HCT116 (cell line): ENCODE measurements around the gene TSPAN14. TPM values are rescaled to one million over a fixed set of nuclear protein-coding genes. Genes with fewer than 3 reads are reported as not detected.

ENCODE experiments used
- ATAC-seq: fragments of 200-7000 bp; cut with Tn5 transposase; 2 replicates; pipeline ENCODE4 v1.9.1; 2020; ENCODE audit warnings: mild to moderate bottlenecking, moderate library complexity
- BruUV-seq: library from RNA; stranded (reverse); fragments of 400-500 nt; replicated peaks from 2 replicates; lab custom pipeline; 2021; lab: Mats Ljungman, UMichigan
- CTCF ChIA-PET: fragments of 300-600 bp; sonication (Branson Sonifier 250); formaldehyde crosslinking; loops from one replicate; lab custom pipeline; 2021; ENCODE audit warnings: antibody characterized with exemption; lab: Charles Lee
- POLR2A ChIA-PET: fragments of 300-600, 350-600 bp; sonication (Branson Sonifier 250); formaldehyde crosslinking; loops from one replicate; lab custom pipeline; 2021; ENCODE audit warnings: antibody characterized with exemption; lab: Charles Lee
- RAD21 ChIA-PET, 2 experiments: fragments of 300-600 bp; sonication (Branson Sonifier 250); formaldehyde crosslinking; loops; one replicate each; lab custom pipeline; 2023; ENCODE audit warnings: low total read pairs in 2 of 2; ENCODE audit not compliant: uncharacterized antibody in 2 of 2, unreplicated experiment in 2 of 2, low non-redundant PET in 1 of 2; lab: Charles Lee
- DNase-seq: peaks from one replicate; pipeline ENCODE4 v3.0.0-alpha.2; 2010; ENCODE audit warnings: low read depth, low spot score
- H2AFZ ChIP-seq: fragments of 200-600 bp; shearing (Covaris generic), sonication (generic); 2 replicates; pipeline ENCODE4 v1.6.1; 2017; ENCODE audit warnings: low read depth, mixed run types, mixed read lengths, antibody characterized with exemption, low read length; ENCODE audit not compliant: poor library complexity, severe bottlenecking
- H3K27ac ChIP-seq: 2 replicates; pipeline ENCODE4 v1.5.1; 2012; ENCODE audit warnings: low read depth, low read length
- H3K27me3 ChIP-seq: fragments of 200-600 bp; sonication (generic); 2 replicates; pipeline ENCODE4 v1.6.1; 2016; ENCODE audit warnings: mixed run types, low read length, mixed read lengths; ENCODE audit not compliant: insufficient read depth
- H3K36me3 ChIP-seq, 2 experiments: fragments of 200-500 bp in 1 of 2; fragments of 200-600 bp in 1 of 2; sonication (Bioruptor generic) in 1 of 2; sonication (generic) in 1 of 2; 2 replicates each; pipeline versions ENCODE4 v1.5.1 to v1.6.1; 2014 to 2016; ENCODE audit warnings: low read length in 2 of 2, inconsistent platforms in 1 of 2, mixed read lengths in 1 of 2, mixed run types in 1 of 2; ENCODE audit not compliant: insufficient read depth in 2 of 2, control insufficient read depth in 1 of 2
- H3K4me1 ChIP-seq, 2 experiments: fragments of 200-600 bp in 1 of 2; sonication (generic) in 1 of 2; 2 replicates each; pipeline versions ENCODE4 v1.5.1 to v1.6.1; 2012 to 2017; ENCODE audit warnings: low read length in 2 of 2, inconsistent platforms in 1 of 2, mild to moderate bottlenecking in 1 of 2, mixed read lengths in 1 of 2, mixed run types in 1 of 2, moderate library complexity in 1 of 2; ENCODE audit not compliant: insufficient read depth in 2 of 2, control insufficient read depth in 1 of 2
- H3K4me2 ChIP-seq: fragments of 200-600 bp; sonication (generic); 2 replicates; pipeline ENCODE4 v1.6.1; 2017; ENCODE audit warnings: mixed run types, low read length, mixed read lengths
- H3K4me3 ChIP-seq, 2 experiments: fragments of 200-600 bp in 1 of 2; sonication (generic) in 1 of 2; replicated peaks in 1 of 2; 2 replicates each; pipeline ENCODE4 v1.5.1; 2011 to 2016; ENCODE audit warnings: low read length in 2 of 2, control low read depth in 1 of 2, low read depth in 1 of 2, mild to moderate bottlenecking in 1 of 2, mixed read lengths in 1 of 2, mixed run types in 1 of 2
- H3K79me2 ChIP-seq: fragments of 200-600 bp; sonication (generic); 2 replicates; pipeline ENCODE4 v1.6.1; 2017; ENCODE audit warnings: mild to moderate bottlenecking, mixed run types, low read length, moderate library complexity, mixed read lengths; ENCODE audit not compliant: insufficient read depth
- H3K9ac ChIP-seq: fragments of 200-600 bp; sonication (generic); 2 replicates; pipeline ENCODE4 v1.6.1; 2016; ENCODE audit warnings: low read length, mixed read lengths
- H3K9me2 ChIP-seq: fragments of 200-600 bp; sonication (generic), shearing (Covaris generic); 2 replicates; pipeline ENCODE4 v1.6.1; 2017; ENCODE audit warnings: mixed run types, mild to moderate bottlenecking, moderate library complexity; ENCODE audit not compliant: insufficient read depth
- H3K9me3 ChIP-seq, 2 experiments: fragments of 200-500 bp in 1 of 2; fragments of 200-600 bp in 1 of 2; sonication (Bioruptor generic) in 1 of 2; sonication (generic) in 1 of 2; 2 replicates each; pipeline ENCODE4 v1.6.1; 2014 to 2017; ENCODE audit warnings: low read length in 2 of 2, mixed read lengths in 2 of 2, inconsistent platforms in 1 of 2, low read depth in 1 of 2, mild to moderate bottlenecking in 1 of 2, mixed run types in 1 of 2, moderate library complexity in 1 of 2; ENCODE audit not compliant: control insufficient read depth in 1 of 2, insufficient read depth in 1 of 2
- H4K20me1 ChIP-seq: fragments of 200-600 bp; sonication (generic), shearing (Covaris generic); 2 replicates; pipeline ENCODE4 v1.6.1; 2017; ENCODE audit warnings: mixed run types, mild to moderate bottlenecking, moderate library complexity; ENCODE audit not compliant: insufficient read depth
- EGR1 ChIP-seq: IDR thresholded peaks from 2 replicates; pipeline ENCODE4 v1.6.1; 2012; ENCODE audit warnings: low read depth
- ELF1 ChIP-seq: IDR thresholded peaks from 2 replicates; pipeline ENCODE4 v1.6.1; 2012; ENCODE audit warnings: low read depth, borderline replicate concordance
- EZH2phosphoT487 ChIP-seq: fragments of 200-600 bp; IDR thresholded peaks from 2 replicates; pipeline ENCODE4 v1.6.1; 2018; ENCODE audit warnings: antibody characterized with exemption, borderline replicate concordance
- FOSL1 ChIP-seq: IDR thresholded peaks from 2 replicates; pipeline ENCODE4 v1.6.1; 2012; ENCODE audit warnings: low read depth
- RAD21 ChIP-seq: IDR thresholded peaks from 2 replicates; pipeline ENCODE4 v1.6.1; 2012; ENCODE audit warnings: low read depth, mild to moderate bottlenecking
- YY1 ChIP-seq: IDR thresholded peaks from 2 replicates; pipeline ENCODE4 v1.6.1; 2011; ENCODE audit warnings: low read length, low read depth, moderate library complexity, mild to moderate bottlenecking; ENCODE audit not compliant: insufficient replicate concordance; ENCODE audit errors: extremely low read depth
- ZFX ChIP-seq: fragments of 450-650 bp; IDR thresholded peaks from 2 replicates; pipeline ENCODE4 v1.6.1; 2017
- intact Hi-C: fragments of 100-400 bp; cut with micrococcal nuclease; formaldehyde crosslinking; loops from 2 replicates; pipeline ENCODE4 v1.10.0; 2022
- total RNA-seq: library from RNA; stranded (reverse); gene quantifications from one replicate; pipeline ENCODE4 v1.2.1, GENCODE V29; 2021; ENCODE audit not compliant: unreplicated experiment
- TF ChIP-seq, protein P1 (sequence below), 3 experiments: fragments of 200-600 bp in 1 of 3; sonication (generic) in 1 of 3; IDR thresholded peaks in 2 of 3; conservative IDR thresholded peaks in 1 of 3; 2 replicates each; pipeline ENCODE4 v1.5.1; 2012 to 2017; ENCODE audit warnings: low read depth in 2 of 3, low read length in 2 of 3, antibody characterized with exemption in 1 of 3, borderline replicate concordance in 1 of 3, control low read depth in 1 of 3, mild to moderate bottlenecking in 1 of 3, mixed read lengths in 1 of 3, mixed run types in 1 of 3, moderate library complexity in 1 of 3; ENCODE audit not compliant: insufficient read depth in 1 of 3
- TF ChIP-seq, protein P2 (sequence below): IDR thresholded peaks from 2 replicates; pipeline ENCODE4 v1.6.1; 2012; ENCODE audit warnings: low read depth
- TF ChIP-seq, protein P3 (sequence below): IDR thresholded peaks from 2 replicates; pipeline ENCODE4 v1.6.1; 2011; ENCODE audit warnings: mild to moderate bottlenecking, low read length, moderate library complexity; ENCODE audit not compliant: insufficient replicate concordance; ENCODE audit errors: extremely low read depth

The TSPAN14 gene
- total RNA-seq, 1 experiment from 2014 or later, result 86.8 TPM

DNA sequence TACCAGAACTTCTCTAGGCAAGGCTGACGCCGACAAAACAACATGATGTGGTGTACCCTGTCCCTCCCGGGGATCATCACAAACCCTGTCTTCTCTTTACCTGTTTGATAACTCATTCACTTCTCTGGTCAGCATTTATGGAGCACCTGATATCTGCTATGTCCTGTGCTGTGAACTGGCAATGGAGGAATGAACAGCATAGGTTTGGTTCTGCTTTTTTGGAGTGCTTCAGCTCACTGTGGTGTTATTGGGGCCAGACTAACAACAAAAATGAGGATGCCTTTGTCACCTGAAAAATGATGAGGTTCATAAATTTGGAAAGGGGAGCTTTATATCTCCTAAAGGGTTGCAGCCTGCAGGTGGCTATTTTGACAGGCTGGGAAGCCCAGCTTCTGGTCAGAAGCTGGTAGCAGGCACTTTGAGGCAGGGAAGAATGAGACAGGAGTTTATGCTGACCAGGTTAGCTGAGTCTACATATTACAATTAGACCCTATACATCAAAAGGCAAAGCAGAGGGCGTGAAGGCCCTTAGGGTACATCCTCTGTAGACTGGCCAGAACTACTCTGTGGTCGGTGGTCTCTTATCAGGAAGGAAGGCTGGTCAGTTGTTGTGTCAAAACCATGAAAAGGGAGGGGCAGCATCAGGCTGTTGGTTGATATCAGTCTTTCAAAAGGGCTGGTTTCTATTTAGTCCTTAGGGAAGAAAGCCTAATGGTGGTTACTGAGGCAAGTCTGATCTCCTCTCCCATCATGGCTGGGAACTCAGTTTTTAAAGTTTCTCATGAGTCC lies 125.9 kb downstream of the TSPAN14 start:
- Histone ChIP-seq H3K9me2 (no peaks in the 10 kb centered on the region), H3K4me3 (no peak overlapping the region), H3K4me2 (no peak overlapping the region), H3K9me3 (no peaks in the 10 kb centered on the region), H3K4me1 (no peaks in the 10 kb centered on the region), H3K36me3 (no peaks in the 10 kb centered on the region), H4K20me1 (no peaks in the 10 kb centered on the region), H3K27ac (no peak overlapping the region), H2AFZ (no peak overlapping the region), H3K27me3 (peaks cover 8% of the 10 kb centered on the region; the same call in 1 of the 2 replicates), H3K9ac (no peak overlapping the region), H3K79me2 (no peaks in the 10 kb centered on the region)
- TF ChIP-seq RAD21 (no peak), EZH2phosphoT487 (no peak), ZFX (no peak), ELF1 (no peak), EGR1 (no peak), YY1 (no peak), FOSL1 (no peak)
- TF ChIP-seq, protein P1, sequence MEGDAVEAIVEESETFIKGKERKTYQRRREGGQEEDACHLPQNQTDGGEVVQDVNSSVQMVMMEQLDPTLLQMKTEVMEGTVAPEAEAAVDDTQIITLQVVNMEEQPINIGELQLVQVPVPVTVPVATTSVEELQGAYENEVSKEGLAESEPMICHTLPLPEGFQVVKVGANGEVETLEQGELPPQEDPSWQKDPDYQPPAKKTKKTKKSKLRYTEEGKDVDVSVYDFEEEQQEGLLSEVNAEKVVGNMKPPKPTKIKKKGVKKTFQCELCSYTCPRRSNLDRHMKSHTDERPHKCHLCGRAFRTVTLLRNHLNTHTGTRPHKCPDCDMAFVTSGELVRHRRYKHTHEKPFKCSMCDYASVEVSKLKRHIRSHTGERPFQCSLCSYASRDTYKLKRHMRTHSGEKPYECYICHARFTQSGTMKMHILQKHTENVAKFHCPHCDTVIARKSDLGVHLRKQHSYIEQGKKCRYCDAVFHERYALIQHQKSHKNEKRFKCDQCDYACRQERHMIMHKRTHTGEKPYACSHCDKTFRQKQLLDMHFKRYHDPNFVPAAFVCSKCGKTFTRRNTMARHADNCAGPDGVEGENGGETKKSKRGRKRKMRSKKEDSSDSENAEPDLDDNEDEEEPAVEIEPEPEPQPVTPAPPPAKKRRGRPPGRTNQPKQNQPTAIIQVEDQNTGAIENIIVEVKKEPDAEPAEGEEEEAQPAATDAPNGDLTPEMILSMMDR (IDR thresholded peaks at IDR 0.05 in 2 of 3, conservative IDR thresholded peaks at IDR 0.05 in 1 of 3; ENCODE audit: borderline replicate concordance in 1 of 3, insufficient read depth in 1 of 3, low read depth in 2 of 3, low read length in 2 of 3), result no peak
- TF ChIP-seq, protein P2, sequence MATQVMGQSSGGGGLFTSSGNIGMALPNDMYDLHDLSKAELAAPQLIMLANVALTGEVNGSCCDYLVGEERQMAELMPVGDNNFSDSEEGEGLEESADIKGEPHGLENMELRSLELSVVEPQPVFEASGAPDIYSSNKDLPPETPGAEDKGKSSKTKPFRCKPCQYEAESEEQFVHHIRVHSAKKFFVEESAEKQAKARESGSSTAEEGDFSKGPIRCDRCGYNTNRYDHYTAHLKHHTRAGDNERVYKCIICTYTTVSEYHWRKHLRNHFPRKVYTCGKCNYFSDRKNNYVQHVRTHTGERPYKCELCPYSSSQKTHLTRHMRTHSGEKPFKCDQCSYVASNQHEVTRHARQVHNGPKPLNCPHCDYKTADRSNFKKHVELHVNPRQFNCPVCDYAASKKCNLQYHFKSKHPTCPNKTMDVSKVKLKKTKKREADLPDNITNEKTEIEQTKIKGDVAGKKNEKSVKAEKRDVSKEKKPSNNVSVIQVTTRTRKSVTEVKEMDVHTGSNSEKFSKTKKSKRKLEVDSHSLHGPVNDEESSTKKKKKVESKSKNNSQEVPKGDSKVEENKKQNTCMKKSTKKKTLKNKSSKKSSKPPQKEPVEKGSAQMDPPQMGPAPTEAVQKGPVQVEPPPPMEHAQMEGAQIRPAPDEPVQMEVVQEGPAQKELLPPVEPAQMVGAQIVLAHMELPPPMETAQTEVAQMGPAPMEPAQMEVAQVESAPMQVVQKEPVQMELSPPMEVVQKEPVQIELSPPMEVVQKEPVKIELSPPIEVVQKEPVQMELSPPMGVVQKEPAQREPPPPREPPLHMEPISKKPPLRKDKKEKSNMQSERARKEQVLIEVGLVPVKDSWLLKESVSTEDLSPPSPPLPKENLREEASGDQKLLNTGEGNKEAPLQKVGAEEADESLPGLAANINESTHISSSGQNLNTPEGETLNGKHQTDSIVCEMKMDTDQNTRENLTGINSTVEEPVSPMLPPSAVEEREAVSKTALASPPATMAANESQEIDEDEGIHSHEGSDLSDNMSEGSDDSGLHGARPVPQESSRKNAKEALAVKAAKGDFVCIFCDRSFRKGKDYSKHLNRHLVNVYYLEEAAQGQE, result no peak
- TF ChIP-seq, protein P3, sequence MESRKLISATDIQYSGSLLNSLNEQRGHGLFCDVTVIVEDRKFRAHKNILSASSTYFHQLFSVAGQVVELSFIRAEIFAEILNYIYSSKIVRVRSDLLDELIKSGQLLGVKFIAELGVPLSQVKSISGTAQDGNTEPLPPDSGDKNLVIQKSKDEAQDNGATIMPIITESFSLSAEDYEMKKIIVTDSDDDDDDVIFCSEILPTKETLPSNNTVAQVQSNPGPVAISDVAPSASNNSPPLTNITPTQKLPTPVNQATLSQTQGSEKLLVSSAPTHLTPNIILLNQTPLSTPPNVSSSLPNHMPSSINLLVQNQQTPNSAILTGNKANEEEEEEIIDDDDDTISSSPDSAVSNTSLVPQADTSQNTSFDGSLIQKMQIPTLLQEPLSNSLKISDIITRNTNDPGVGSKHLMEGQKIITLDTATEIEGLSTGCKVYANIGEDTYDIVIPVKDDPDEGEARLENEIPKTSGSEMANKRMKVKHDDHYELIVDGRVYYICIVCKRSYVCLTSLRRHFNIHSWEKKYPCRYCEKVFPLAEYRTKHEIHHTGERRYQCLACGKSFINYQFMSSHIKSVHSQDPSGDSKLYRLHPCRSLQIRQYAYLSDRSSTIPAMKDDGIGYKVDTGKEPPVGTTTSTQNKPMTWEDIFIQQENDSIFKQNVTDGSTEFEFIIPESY, result no peak
- ChIA-PET CTCF (no interaction called here), RAD21 (no interaction called here), POLR2A (no interaction called here)
- DNase-seq (no peak), ATAC-seq (no peak)
- no TSS peak for BruUV-seq
- intact Hi-C loops, result no loop called here
